PC-9 (cell line): Measurements from ENCODE around the gene CENPA. TPM values are rescaled to one million over a fixed set of nuclear protein-coding genes. Genes with fewer than 3 reads are reported as not detected.

Experiments used
- BruUV-seq: library from RNA; stranded (reverse); fragments of 400-500 nt; replicated peaks from 2 replicates; lab custom pipeline; 2021; lab: Mats Ljungman, UMichigan
- CTCF ChIA-PET: fragments of 300-600 bp; sonication (Branson Sonifier 250); formaldehyde crosslinking; loops from one replicate; lab custom pipeline; 2022; ENCODE audit warnings: antibody characterized with exemption; lab: Charles Lee
- POLR2A ChIA-PET: fragments of 300-600 bp; sonication (Branson Sonifier 250); formaldehyde crosslinking; loops from one replicate; lab custom pipeline; 2022; ENCODE audit warnings: antibody characterized with exemption; ENCODE audit not compliant: unreplicated experiment; lab: Charles Lee
- DNase-seq, 2 experiments: peaks; one replicate each; pipeline versions ENCODE4 v3.0.0 to v3.0.0-alpha.2; 2015 to 2022; ENCODE audit warnings: mixed read lengths in 1 of 2
- H2AFZ ChIP-seq: fragments of 200-600 bp; sonication (generic); 2 replicates; pipeline ENCODE4 v1.8.1; 2017; ENCODE audit warnings: antibody characterized with exemption
- H3F3A ChIP-seq: fragments of 200-600 bp; sonication (generic); 2 replicates; pipeline ENCODE4 v1.8.1; 2017; ENCODE audit warnings: antibody characterized with exemption, mild to moderate bottlenecking, low read depth; ENCODE audit not compliant: insufficient read depth
- H3K27ac ChIP-seq: fragments of 200-600 bp; sonication (generic); 2 replicates; pipeline ENCODE4 v1.6.1; 2016; ENCODE audit warnings: mixed run types
- H3K27me3 ChIP-seq: fragments of 200-600 bp; sonication (generic); 2 replicates; pipeline ENCODE4 v1.6.1; 2016; ENCODE audit warnings: low read depth, mixed run types; ENCODE audit not compliant: insufficient read depth
- H3K36me3 ChIP-seq: fragments of 200-600 bp; sonication (generic); 2 replicates; pipeline ENCODE4 v1.6.1; 2016; ENCODE audit warnings: low read depth, mixed run types
- H3K4me1 ChIP-seq: fragments of 200-600 bp; sonication (generic); replicated peaks from 2 replicates; pipeline ENCODE4 v1.6.1; 2016; ENCODE audit warnings: mixed run types; ENCODE audit not compliant: insufficient read depth
- H3K4me2 ChIP-seq: fragments of 200-600 bp; sonication (generic); 2 replicates; pipeline ENCODE4 v1.6.1; 2017; ENCODE audit warnings: mixed run types
- H3K4me3 ChIP-seq: fragments of 200-600 bp; sonication (generic); 2 replicates; pipeline ENCODE4 v1.6.1; 2016; ENCODE audit warnings: mixed run types
- H3K79me2 ChIP-seq: fragments of 200-600 bp; sonication (generic); 2 replicates; pipeline ENCODE4 v1.6.1; 2017; ENCODE audit warnings: low read depth, mixed run types
- H3K9me2 ChIP-seq: fragments of 200-600 bp; sonication (generic); 2 replicates; pipeline ENCODE4 v1.8.1; 2017; ENCODE audit warnings: mild to moderate bottlenecking; ENCODE audit not compliant: insufficient read depth
- H3K9me3 ChIP-seq: fragments of 200-600 bp; sonication (generic); 2 replicates; pipeline ENCODE4 v1.8.1; 2016; ENCODE audit warnings: low read depth; ENCODE audit not compliant: insufficient read depth
- H4K20me1 ChIP-seq: fragments of 200-600 bp; sonication (generic); 2 replicates; pipeline ENCODE4 v1.8.1; 2017; ENCODE audit not compliant: insufficient read depth
- CTCF ChIP-seq: fragments of 200-600 bp; sonication (generic); conservative IDR thresholded peaks from 2 replicates; pipeline ENCODE4 v1.6.1; 2017; ENCODE audit warnings: mixed run types, antibody characterized with exemption, mild to moderate bottlenecking, moderate library complexity
- EZH2 ChIP-seq: fragments of 200-600 bp; sonication (generic); IDR thresholded peaks from 2 replicates; pipeline ENCODE4 v1.8.0; 2017; ENCODE audit warnings: antibody characterized with exemption, low read depth
- intact Hi-C: fragments of 100-400 bp; cut with micrococcal nuclease; formaldehyde crosslinking; loops from one replicate; pipeline ENCODE4 v1.10.0; 2022; ENCODE audit not compliant: unreplicated experiment
- total RNA-seq: library from RNA; stranded (reverse); gene quantifications from 2 replicates; pipeline ENCODE4 v1.2.3, GENCODE V29; 2021

Gene CENPA
- total RNA-seq, 1 experiment from 2014 or later, result 48.8 TPM

GRCh38 chr2:26822877-26823276 lies 37.0 kb downstream of the CENPA start:
- BruUV-seq, result no TSS peak
- intact Hi-C loops, result no loop called here
- ChIA-PET POLR2A (no interaction called here), CTCF (no interaction called here)
- H3K27ac ChIP-seq, result no peak overlapping the region
- H3K36me3 ChIP-seq, result no peaks in the 10 kb centered on the region
- no peak overlapping the region for H2AFZ ChIP-seq
- H4K20me1 ChIP-seq, result no peaks in the 10 kb centered on the region
- H3K4me1 ChIP-seq, result no peaks in the 10 kb centered on the region
- no peaks in the 10 kb centered on the region for H3K9me2 ChIP-seq
- TF ChIP-seq EZH2, result no peak
- no peak for TF ChIP-seq CTCF
- no peaks in the 10 kb centered on the region for H3K9me3 ChIP-seq
- H3K27me3 ChIP-seq, result no peaks in the 10 kb centered on the region; the same call in 1 of the 2 replicates
- no peaks in the 10 kb centered on the region for H3K79me2 ChIP-seq
- DNase-seq, result no peak
- H3K4me2 ChIP-seq, result no peak overlapping the region
- no peaks in the 10 kb centered on the region for H3F3A ChIP-seq
- no peak overlapping the region for H3K4me3 ChIP-seq

GRCh38 chr2:26838121-26838906 lies 52.5 kb downstream of the CENPA start:
- peak in 1 of 2 experiments; percentile 44 for DNase-seq
- intact Hi-C loops, result no loop called here
- no peaks in the 10 kb centered on the region for H3K9me2 ChIP-seq
- H3F3A ChIP-seq, result no peaks in the 10 kb centered on the region
- no peak overlapping the region for H3K4me2 ChIP-seq
- CTCF ChIA-PET, result no interaction called here
- TF ChIP-seq EZH2 (no peak), CTCF (no peak)
- no TSS peak for BruUV-seq
- H3K36me3 ChIP-seq, result no peaks in the 10 kb centered on the region
- no peak overlapping the region for H3K27ac ChIP-seq
- H3K9me3 ChIP-seq, result no peaks in the 10 kb centered on the region
- no peak overlapping the region for H3K4me3 ChIP-seq
- peaks cover 3% of the 10 kb centered on the region; the same call in 1 of the 2 replicates for H4K20me1 ChIP-seq
- H3K27me3 ChIP-seq, result peaks cover 46% of the 10 kb centered on the region; the same call in 1 of the 2 replicates
- no peaks in the 10 kb centered on the region for H3K79me2 ChIP-seq
- no peak overlapping the region for H2AFZ ChIP-seq
- no peaks in the 10 kb centered on the region for H3K4me1 ChIP-seq
- POLR2A ChIA-PET, result no interaction called here

GRCh38 chr2:26840937-26841610 lies 55.2 kb downstream of the CENPA start:
- no peak overlapping the region for H3K4me3 ChIP-seq
- ChIA-PET CTCF (interaction anchor here (0.7 kb wide), 1 partner anchor 10 kb away, joined by 6 read pairs; no protein-coding TSS in a partner anchor), POLR2A (interaction anchor here (0.7 kb wide), 1 partner anchor 675 kb away, joined by 5 read pairs; no protein-coding TSS in a partner anchor)
- H3K27me3 ChIP-seq, result peaks cover 48% of the 10 kb centered on the region
- BruUV-seq, result no TSS peak
- H3K79me2 ChIP-seq, result no peaks in the 10 kb centered on the region
- peak; percentile 46; the same call in 1 of the 2 replicates for TF ChIP-seq CTCF
- TF ChIP-seq EZH2, result no peak
- no peaks in the 10 kb centered on the region for H3F3A ChIP-seq
- intact Hi-C loops, result loop anchor here (10.0 kb wide), 1 partner anchor 236 kb away; no protein-coding TSS in a partner anchor
- H3K4me2 ChIP-seq, result no peak overlapping the region
- H3K9me3 ChIP-seq, result no peaks in the 10 kb centered on the region
- H3K27ac ChIP-seq, result no peak overlapping the region
- DNase-seq, result no peak
- H2AFZ ChIP-seq, result no peak overlapping the region
- no peaks in the 10 kb centered on the region for H4K20me1 ChIP-seq
- H3K36me3 ChIP-seq, result no peaks in the 10 kb centered on the region
- no peaks in the 10 kb centered on the region for H3K4me1 ChIP-seq
- H3K9me2 ChIP-seq, result no peaks in the 10 kb centered on the region
